IMR-90 (cell line): ENCODE measurements around the gene ARHGAP15. TPM values are rescaled to one million over a fixed set of nuclear protein-coding genes. Genes with fewer than 3 reads are reported as not detected.

Experiments
- ATAC-seq: fragments of 200-7000 bp; cut with Tn5 transposase; 2 replicates; pipeline ENCODE4 v1.9.1; 2020; ENCODE audit warnings: low read depth, mild to moderate bottlenecking, moderate library complexity
- BruUV-seq: library from RNA; stranded (reverse); fragments of 400-500 nt; replicated peaks from 2 replicates; lab custom pipeline; 2021; lab: Mats Ljungman, UMichigan
- CTCF ChIA-PET: fragments of 300-600 bp; formaldehyde crosslinking; extraction: SDS; loops from one replicate; lab custom pipeline; 2021; ENCODE audit warnings: antibody characterized with exemption; lab: Yijun Ruan, JAX
- POLR2A ChIA-PET: fragments of 300-600 bp; sonication (Branson Sonifier 250); formaldehyde crosslinking; loops from one replicate; lab custom pipeline; 2022; ENCODE audit warnings: antibody characterized with exemption; ENCODE audit not compliant: unreplicated experiment; lab: Charles Lee
- DNase-seq: peaks from one replicate; pipeline ENCODE4 v3.0.0; 2013
- H2AFZ ChIP-seq: replicated peaks from 2 replicates; pipeline ENCODE3; 2013; ENCODE audit warnings: low read length, mild to moderate bottlenecking; ENCODE audit not compliant: poor library complexity
- H2AK5ac ChIP-seq: 2 replicates; pipeline ENCODE4 v1.6.1; 2013; ENCODE audit warnings: low read depth, low read length, inconsistent platforms
- H2AK9ac ChIP-seq: replicated peaks from 2 replicates; pipeline ENCODE3; 2013; ENCODE audit warnings: mild to moderate bottlenecking, low read depth, low read length, moderate library complexity; ENCODE audit not compliant: poor library complexity
- H2BK120ac ChIP-seq: 2 replicates; pipeline ENCODE4 v1.6.1; 2013; ENCODE audit warnings: low read depth, low read length, inconsistent platforms
- H2BK15ac ChIP-seq: 3 replicates; pipeline ENCODE4 v1.6.1; 2013; ENCODE audit warnings: low read depth, low read length, inconsistent platforms
- H2BK20ac ChIP-seq: 2 replicates; pipeline ENCODE4 v1.6.1; 2013; ENCODE audit warnings: low read depth, mild to moderate bottlenecking, inconsistent platforms, low read length, moderate library complexity
- H2BK5ac ChIP-seq: 2 replicates; pipeline ENCODE4 v1.6.1; 2013; ENCODE audit warnings: mild to moderate bottlenecking, low read depth, low read length, inconsistent platforms; ENCODE audit not compliant: poor library complexity, severe bottlenecking
- H3K14ac ChIP-seq: replicated peaks from 2 replicates; pipeline ENCODE4 v1.6.1; 2013; ENCODE audit warnings: low read depth, low read length, inconsistent platforms
- H3K18ac ChIP-seq: 2 replicates; pipeline ENCODE4 v1.6.1; 2013; ENCODE audit warnings: low read depth, low read length, control low read depth
- H3K23ac ChIP-seq: 2 replicates; pipeline ENCODE4 v1.6.1; 2013; ENCODE audit warnings: low read depth, low read length, inconsistent platforms
- H3K27ac ChIP-seq: 2 replicates; pipeline ENCODE4 v1.5.1; 2013; ENCODE audit warnings: mild to moderate bottlenecking, control low read depth, low read length; ENCODE audit not compliant: insufficient read depth
- H3K27me3 ChIP-seq: 2 replicates; pipeline ENCODE4 v1.6.1; 2013; ENCODE audit warnings: low read length; ENCODE audit not compliant: control insufficient read depth, insufficient read depth
- H3K36me3 ChIP-seq: 2 replicates; pipeline ENCODE4 v1.6.1; 2013; ENCODE audit warnings: low read length, mixed read lengths; ENCODE audit not compliant: control insufficient read depth, insufficient read depth
- H3K4ac ChIP-seq: 2 replicates; pipeline ENCODE4 v1.6.1; 2013; ENCODE audit warnings: low read depth, low read length, inconsistent platforms
- H3K4me1 ChIP-seq: 2 replicates; pipeline ENCODE4 v1.6.1; 2013; ENCODE audit warnings: low read length, mixed read lengths; ENCODE audit not compliant: control insufficient read depth, insufficient read depth
- H3K4me2 ChIP-seq: 2 replicates; pipeline ENCODE4 v1.6.1; 2013; ENCODE audit warnings: low read depth, mild to moderate bottlenecking, control low read depth, low read length, moderate library complexity
- H3K4me3 ChIP-seq: 2 replicates; pipeline ENCODE4 v1.5.1; 2013; ENCODE audit warnings: low read depth, mild to moderate bottlenecking, control low read depth, low read length, moderate library complexity; ENCODE audit not compliant: insufficient read depth
- H3K56ac ChIP-seq: 2 replicates; pipeline ENCODE4 v1.6.1; 2013; ENCODE audit warnings: low read length, inconsistent platforms; ENCODE audit not compliant: insufficient read depth; ENCODE audit errors: extremely low read depth
- H3K79me1 ChIP-seq, 2 experiments: 2 replicates each; pipeline ENCODE4 v1.6.1; 2013; ENCODE audit warnings: low read length in 2 of 2, inconsistent platforms in 1 of 2, low read depth in 1 of 2
- H3K9ac ChIP-seq: 2 replicates; pipeline ENCODE4 v1.6.1; 2013; ENCODE audit warnings: low read depth, low read length, control low read depth
- H3K9me1 ChIP-seq: 2 replicates; pipeline ENCODE4 v1.6.1; 2013; ENCODE audit warnings: low read length, inconsistent platforms; ENCODE audit not compliant: insufficient read depth
- H3K9me3 ChIP-seq: 2 replicates; pipeline ENCODE4 v1.6.1; 2013; ENCODE audit warnings: low read length; ENCODE audit not compliant: control insufficient read depth, insufficient read depth
- H4K20me1 ChIP-seq: 2 replicates; pipeline ENCODE4 v1.6.1; 2013; ENCODE audit warnings: low read length, inconsistent platforms; ENCODE audit not compliant: insufficient read depth
- H4K5ac ChIP-seq: 2 replicates; pipeline ENCODE4 v1.6.1; 2013; ENCODE audit warnings: mild to moderate bottlenecking, low read depth, low read length, control low read depth
- H4K8ac ChIP-seq, 2 experiments: 2 replicates each; pipeline ENCODE4 v1.6.1; 2013; ENCODE audit warnings: low read depth in 2 of 2, low read length in 2 of 2, control low read depth in 1 of 2, inconsistent platforms in 1 of 2
- H4K91ac ChIP-seq: 2 replicates; pipeline ENCODE4 v1.6.1; 2013; ENCODE audit warnings: low read depth, low read length, inconsistent platforms; ENCODE audit not compliant: insufficient read depth
- BHLHE40 ChIP-seq: fragments of 150-350 bp; IDR thresholded peaks from 2 replicates; pipeline ENCODE4 v1.6.1; 2016; ENCODE audit warnings: mild to moderate bottlenecking, low read depth, low read length
- CHD1 ChIP-seq: IDR thresholded peaks from 2 replicates; pipeline ENCODE4 v1.6.1; 2012; ENCODE audit warnings: low read depth, low read length, improper control_type of control experiment
- FOS ChIP-seq: fragments of 150-350 bp; IDR thresholded peaks from 2 replicates; pipeline ENCODE4 v1.6.1; 2016; ENCODE audit warnings: low read depth, low read length
- NFE2L2 ChIP-seq: fragments of 150-350 bp; IDR thresholded peaks from 2 replicates; pipeline ENCODE4 v1.6.1; 2016; ENCODE audit warnings: low read depth, mild to moderate bottlenecking, low read length
- RAD21 ChIP-seq: IDR thresholded peaks from 2 replicates; pipeline ENCODE4 v1.6.1; 2012; ENCODE audit warnings: low read length, improper control_type of control experiment
- RCOR1 ChIP-seq: IDR thresholded peaks from 2 replicates; pipeline ENCODE4 v1.6.1; 2012; ENCODE audit warnings: mild to moderate bottlenecking, low read length, improper control_type of control experiment; ENCODE audit not compliant: insufficient replicate concordance
- RFX5 ChIP-seq: IDR thresholded peaks from 2 replicates; pipeline ENCODE4 v1.8.0; 2012; ENCODE audit warnings: low read depth, mild to moderate bottlenecking, low read length, moderate library complexity
- dilution Hi-C: fragments of 300-500 bp; cut with HindIII; formaldehyde crosslinking; loops from one replicate; pipeline ENCODE4 v1.14.3; 2018; ENCODE audit warnings: low sequenced_read_pairs; ENCODE audit not compliant: unreplicated experiment
- in situ Hi-C: fragments of 300-500 bp; cut with MboI; formaldehyde crosslinking; loops from 3 replicates; pipeline ENCODE4 v1.14.3; 2019; ENCODE audit warnings: low sequenced_read_pairs, inconsistent platforms, mixed read lengths
- intact Hi-C: fragments of 100-400 bp; cut with micrococcal nuclease; formaldehyde crosslinking; loops from 2 replicates; pipeline ENCODE4 v1.10.0; 2022
- polyA plus RNA-seq, 3 experiments: library from polyadenylated mRNA; depleted of rRNA; stranded (reverse); fragments of >200 nt; gene quantifications; 2 replicates each; pipeline ENCODE4 v1.2.3, GENCODE V29; 2012; ENCODE audit warnings: low replicate concordance in 1 of 3
- total RNA-seq: library from RNA; depleted of rRNA; stranded (reverse); fragments of >200 nt; gene quantifications from 2 replicates; pipeline ENCODE4 v1.2.3, GENCODE V29; 2012

Gene ARHGAP15
- total and polyA plus RNA-seq, 2 of the 4 experiments (the other 2 are of a cell fraction): not detected

- in situ Hi-C loops: no loop called here
- H3K9me1 ChIP-seq: no peaks in the 10 kb centered on the region
- ChIA-PET CTCF (no interaction called here), POLR2A (no interaction called here)
- no peak overlapping the region for H3K23ac ChIP-seq
- no peak overlapping the region for H3K27ac ChIP-seq
- H3K4me2 ChIP-seq: no peak overlapping the region
- H3K4me3 ChIP-seq: no peak overlapping the region
- H3K14ac ChIP-seq: no peak overlapping the region
- ATAC-seq (no peak), DNase-seq (no peak)
- no peaks in the 10 kb centered on the region for H3K9me3 ChIP-seq
- no peak overlapping the region for H2AK5ac ChIP-seq
- no peak overlapping the region for H2BK15ac ChIP-seq
- no peak overlapping the region for H2BK120ac ChIP-seq
- H3K79me1 ChIP-seq: no peaks in the 10 kb centered on the region
- H3K4ac ChIP-seq: no peak overlapping the region
- TF ChIP-seq RAD21 (no peak), CHD1 (no peak), NFE2L2 (no peak), RFX5 (no peak), RCOR1 (no peak), BHLHE40 (no peak), FOS (no peak)
- intact Hi-C loops: no loop called here
- H2AFZ ChIP-seq: no peak overlapping the region
- no peak overlapping the region for H4K8ac ChIP-seq
- no peaks in the 10 kb centered on the region for H3K36me3 ChIP-seq
- H3K9ac ChIP-seq: no peak overlapping the region
- H4K91ac ChIP-seq: no peak overlapping the region
- H2BK20ac ChIP-seq: no peak overlapping the region
- no peak overlapping the region for H4K5ac ChIP-seq
- no peak overlapping the region for H3K56ac ChIP-seq
- H3K4me1 ChIP-seq: no peaks in the 10 kb centered on the region
- dilution Hi-C loops: no loop called here
- H2BK5ac ChIP-seq: no peak overlapping the region
- no peaks in the 10 kb centered on the region for H4K20me1 ChIP-seq
- no peaks in the 10 kb centered on the region for H3K27me3 ChIP-seq
- no peak overlapping the region for H3K18ac ChIP-seq
- H2AK9ac ChIP-seq: no peak overlapping the region
- no TSS peak for BruUV-seq
These were observed 635.5 kb downstream of the ARHGAP15 start for GRCh38 chr2:143764706-143765105.
